HL-60/S4 (cell line): ENCODE results near the gene PAX9.

ENCODE experiments used
- in situ Hi-C: fragments of 300-500 bp; cut with MboI; formaldehyde crosslinking; loops from 2 replicates; pipeline ENCODE4 v1.14.3; 2022; ENCODE audit warnings: low sequenced_read_pairs

PAX9 gene

GRCh38 chr14:36655963-36656686 lies 5.5 kb upstream of the PAX9 start:
- in situ Hi-C loops: no loop called here

- in situ Hi-C loops: no loop called here
These were observed 4.8 kb upstream of the PAX9 start for GRCh38 chr14:36656687-36657398.

GRCh38 chr14:36657399-36658122 lies 4.1 kb upstream of the PAX9 start:
- in situ Hi-C loops: no loop called here

GRCh38 chr14:36658123-36659009 lies 3.3 kb upstream of the PAX9 start:
- in situ Hi-C loops: no loop called here

- in situ Hi-C loops: no loop called here
These were observed 2.4 kb upstream of the PAX9 start for GRCh38 chr14:36659010-36659821.

- in situ Hi-C loops: no loop called here
These were observed 1.6 kb upstream of the PAX9 start for GRCh38 chr14:36659822-36660735.

- in situ Hi-C loops: no loop called here
These were observed 739 bp upstream of the PAX9 start for GRCh38 chr14:36660736-36661505.

- in situ Hi-C loops: no loop called here
These were observed 540 bp downstream of the PAX9 start for GRCh38 chr14:36662258-36662542.

- in situ Hi-C loops: no loop called here
These were observed 1.1 kb downstream of the PAX9 start for GRCh38 chr14:36662543-36663403.

GRCh38 chr14:36663404-36664321 lies 2.0 kb downstream of the PAX9 start:
- in situ Hi-C loops: no loop called here

GRCh38 chr14:36664322-36665193 lies 2.9 kb downstream of the PAX9 start:
- in situ Hi-C loops: no loop called here

- in situ Hi-C loops: no loop called here
These were observed 4.3 kb downstream of the PAX9 start for GRCh38 chr14:36665887-36666415.

- in situ Hi-C loops: no loop called here
These were observed 5.0 kb downstream of the PAX9 start for GRCh38 chr14:36666416-36667206.

- in situ Hi-C loops: no loop called here
These were observed 6.0 kb downstream of the PAX9 start for GRCh38 chr14:36667679-36668078.
